DOHH2 (cell line): ENCODE measurements around the gene OPRL1.

ENCODE experiments used
- CTCF ChIP-seq: fragments of 200-600 bp; sonication (generic); IDR thresholded peaks from one replicate; pipeline ENCODE4 v1.5.1; 2014; ENCODE audit warnings: antibody characterized with exemption, mild to moderate bottlenecking, low read depth, low read length; ENCODE audit not compliant: poor library complexity, severe bottlenecking
- EZH2phosphoT487 ChIP-seq: fragments of 200-600 bp; sonication (generic); IDR thresholded peaks from 2 replicates; pipeline ENCODE4 v1.6.1; 2017; ENCODE audit warnings: borderline replicate concordance, mild to moderate bottlenecking, antibody characterized with exemption, low read length, moderate library complexity, mixed read lengths

GRCh38 chr20:64130876-64131275 lies 51.0 kb downstream of the OPRL1 start:
- TF ChIP-seq CTCF (no peak), EZH2phosphoT487 (no peak)
